ENCODE data around the gene RESP18.

RESP18 gene

DNA sequence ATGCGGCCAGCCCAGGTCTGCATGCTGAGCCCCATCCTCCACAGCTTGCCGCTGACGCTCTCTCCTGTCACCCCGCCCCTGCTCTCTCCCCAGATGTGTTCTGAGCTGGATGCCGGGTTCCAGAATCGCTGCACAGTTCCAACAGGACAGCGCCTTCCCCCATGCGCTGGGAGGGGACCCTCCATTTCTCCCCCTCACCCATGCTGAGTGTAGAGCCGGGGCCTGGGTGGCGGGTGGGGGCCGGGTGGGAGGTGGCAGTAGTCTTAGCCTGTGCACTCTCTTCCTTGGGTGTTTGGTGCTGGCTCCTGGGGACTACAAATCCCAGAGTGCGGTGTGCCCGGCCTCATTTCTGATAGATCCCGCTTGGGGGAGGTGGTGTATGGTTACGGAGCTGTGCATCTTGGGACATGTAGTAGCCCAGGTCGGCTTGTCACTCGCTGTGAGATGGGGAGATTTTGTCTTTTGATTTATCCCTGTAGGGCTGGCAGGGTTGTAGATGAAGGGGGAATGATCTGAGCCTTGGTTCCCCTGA is 46.6 kb downstream of the RESP18 start:
- Histone ChIP-seq H3K4me2 (peak overlapping the region; percentile 48 to 98 (median 82); a peak in 21 of 22 replicates), H3K27ac (no peak overlapping the region), H3K4me1 (peaks cover 40 to 77% (median 57%) of the 10 kb centered on the region in 10 experiments), H4K20me1 (peaks cover 17 to 54% (median 27%) of the 10 kb centered on the region in 11 experiments; a peak in 16 of 22 replicates), H3K9ac (peak overlapping the region in 7 of 11 experiments; percentile 2 to 64 (median 24); a peak in 4 of 22 replicates), H3K27me3 (no peaks in the 10 kb centered on the region), H3K9me3 (replicated peaks in 1 of 11) (no peaks in the 10 kb centered on the region), H3K4me3 (no peak overlapping the region), H3K36me3 (peaks cover 0 to 51% (median 0%) of the 10 kb centered on the region in 11 experiments; a peak in 7 of 22 replicates)
- TF ChIP-seq Cebpa-rat (IDR thresholded peaks at IDR 0.05), result no peak

- Histone ChIP-seq H3K4me3 (no peak overlapping the region), H4K20me1 (peaks cover 17 to 60% (median 28%) of the 10 kb centered on the region in 11 experiments; a peak in 16 of 22 replicates), H3K4me1 (peaks cover 46 to 83% (median 63%) of the 10 kb centered on the region in 10 experiments), H3K27me3 (no peaks in the 10 kb centered on the region), H3K9me3 (replicated peaks in 1 of 11) (no peaks in the 10 kb centered on the region), H3K27ac (no peak overlapping the region), H3K9ac (peak overlapping the region in 8 of 11 experiments; percentile 2 to 64 (median 28); a peak in 7 of 22 replicates), H3K4me2 (peak overlapping the region; percentile 48 to 98 (median 82)), H3K36me3 (peaks cover 0 to 57% (median 0%) of the 10 kb centered on the region in 11 experiments; a peak in 7 of 22 replicates)
- no peak for TF ChIP-seq Cebpa-rat (IDR thresholded peaks at IDR 0.05)
Observed at GRCh38 chr2:219285373-219285735, 47.2 kb downstream of the RESP18 start.

GRCh38 chr2:219284501-219285372 is 47.8 kb downstream of the RESP18 start:
- Histone ChIP-seq H3K4me3 (no peak overlapping the region; a peak in 1 of 20 replicates), H3K9ac (peak overlapping the region in 4 of 11 experiments; percentile 2 to 64 (median 24); a peak in 4 of 22 replicates), H3K4me2 (peak overlapping the region; percentile 48 to 98 (median 82)), H3K27me3 (no peaks in the 10 kb centered on the region), H4K20me1 (peaks cover 17 to 63% (median 28%) of the 10 kb centered on the region in 11 experiments; a peak in 16 of 22 replicates), H3K36me3 (peaks cover 0 to 58% (median 0%) of the 10 kb centered on the region in 11 experiments; a peak in 7 of 22 replicates), H3K4me1 (peaks cover 52 to 83% (median 69%) of the 10 kb centered on the region in 10 experiments), H3K9me3 (replicated peaks in 1 of 11) (no peaks in the 10 kb centered on the region), H3K27ac (no peak overlapping the region)
- no peak for TF ChIP-seq Cebpa-rat (IDR thresholded peaks at IDR 0.05)

DNA sequence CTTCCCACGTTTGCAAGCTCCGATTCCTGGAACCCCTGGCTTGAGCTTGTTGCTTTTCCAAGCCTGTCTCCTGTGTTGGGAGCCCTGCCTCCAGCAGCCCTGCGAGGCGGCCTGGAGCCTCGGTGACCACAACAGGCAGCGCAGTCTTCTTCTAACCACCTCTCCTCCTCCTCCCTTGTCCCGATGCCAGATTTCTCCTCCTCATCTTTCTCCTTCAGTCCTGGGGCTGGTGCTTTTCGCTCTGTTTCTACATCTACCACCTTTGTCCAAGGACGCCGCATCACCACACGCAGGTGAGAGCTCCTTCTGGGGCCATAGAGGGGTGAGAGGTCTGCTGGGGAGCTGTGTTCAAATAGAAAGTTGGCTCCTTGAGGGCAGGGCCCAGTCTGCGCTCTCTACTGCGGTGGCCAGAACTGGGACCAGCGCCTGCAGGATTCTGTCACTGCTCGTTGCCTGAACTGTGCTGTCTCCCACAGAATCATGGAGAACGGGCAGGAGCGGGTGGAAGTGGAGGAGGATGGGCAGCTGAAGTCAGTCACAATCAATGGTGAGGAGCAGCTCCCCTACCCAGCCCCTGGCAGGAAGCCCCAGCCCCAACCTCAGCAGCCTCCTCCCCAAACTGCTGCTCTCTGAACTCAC is 49.5 kb downstream of the RESP18 start:
- Histone ChIP-seq H3K9me3 (replicated peaks in 1 of 11) (no peaks in the 10 kb centered on the region), H3K36me3 (peaks cover 0 to 58% (median 0%) of the 10 kb centered on the region in 11 experiments; a peak in 7 of 22 replicates), H4K20me1 (peaks cover 17 to 63% (median 28%) of the 10 kb centered on the region in 11 experiments; a peak in 16 of 22 replicates), H3K27me3 (no peaks in the 10 kb centered on the region), H3K9ac (peak overlapping the region in 8 of 11 experiments; percentile 5 to 53 (median 46); a peak in 12 of 22 replicates), H3K4me1 (peaks cover 59 to 89% (median 82%) of the 10 kb centered on the region in 10 experiments), H3K4me3 (no peak overlapping the region), H3K4me2 (peak overlapping the region; percentile 82 to 98 (median 94)), H3K27ac (peak overlapping the region in 3 of 11 experiments; percentile 25 to 43 (median 28); a peak in 3 of 22 replicates)
- TF ChIP-seq Cebpa-rat (IDR thresholded peaks at IDR 0.05), result no peak

DNA sequence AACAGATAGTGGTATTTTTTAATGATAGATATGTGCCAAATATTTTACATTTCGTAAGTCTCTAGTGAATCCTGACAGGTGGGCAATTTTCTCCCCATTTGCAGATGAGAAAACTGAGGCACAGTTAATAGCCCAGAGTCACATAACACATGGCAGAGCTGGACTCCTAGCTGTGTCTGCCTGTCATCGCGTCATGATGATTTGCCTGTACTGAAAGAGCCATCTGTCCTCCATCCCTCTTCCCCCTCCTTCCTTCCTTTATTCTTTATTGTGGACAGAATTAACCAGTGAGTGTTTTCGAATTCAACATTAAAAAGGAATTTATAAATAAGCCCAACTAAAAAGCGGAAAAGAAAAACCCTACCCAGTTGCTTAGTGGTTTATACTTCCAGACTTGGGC is 50.2 kb downstream of the RESP18 start:
- peak overlapping the region in 2 of 11 experiments; percentile 28 to 43; a peak in 2 of 22 replicates for H3K27ac ChIP-seq
- peaks cover 0 to 58% (median 0%) of the 10 kb centered on the region in 11 experiments; a peak in 7 of 22 replicates for H3K36me3 ChIP-seq
- peaks cover 17 to 63% (median 28%) of the 10 kb centered on the region in 11 experiments; a peak in 16 of 22 replicates for H4K20me1 ChIP-seq
- peak overlapping the region in 7 of 11 experiments; percentile 18 to 53 (median 48); a peak in 10 of 22 replicates for H3K9ac ChIP-seq
- no peak for TF ChIP-seq Cebpa-rat (IDR thresholded peaks at IDR 0.05)
- H3K27me3 ChIP-seq, result no peaks in the 10 kb centered on the region
- H3K4me3 ChIP-seq, result no peak overlapping the region
- H3K4me1 ChIP-seq, result peaks cover 63 to 90% (median 89%) of the 10 kb centered on the region in 10 experiments
- H3K4me2 ChIP-seq, result peak overlapping the region; percentile 82 to 98 (median 94)
- no peaks in the 10 kb centered on the region for H3K9me3 ChIP-seq (replicated peaks in 1 of 11)

GRCh38 chr2:219281588-219281987 is 51.0 kb downstream of the RESP18 start:
- no peak overlapping the region for H3K4me3 ChIP-seq
- no peak for TF ChIP-seq Cebpa-rat (IDR thresholded peaks at IDR 0.05)
- peak overlapping the region; percentile 82 to 98 (median 94) for H3K4me2 ChIP-seq
- H3K27me3 ChIP-seq, result no peaks in the 10 kb centered on the region
- peak overlapping the region in 6 of 11 experiments; percentile 29 to 96 (median 80); a peak in 9 of 22 replicates for H3K9ac ChIP-seq
- peak overlapping the region in 2 of 11 experiments; percentile 18 to 40; a peak in 1 of 22 replicates for H3K27ac ChIP-seq
- peaks cover 17 to 59% (median 28%) of the 10 kb centered on the region in 11 experiments; a peak in 16 of 22 replicates for H4K20me1 ChIP-seq
- no peaks in the 10 kb centered on the region for H3K9me3 ChIP-seq (replicated peaks in 1 of 11)
- peaks cover 0 to 58% (median 0%) of the 10 kb centered on the region in 11 experiments; a peak in 7 of 22 replicates for H3K36me3 ChIP-seq
- peaks cover 63 to 89% (median 86%) of the 10 kb centered on the region in 10 experiments for H3K4me1 ChIP-seq

- Histone ChIP-seq H3K4me3 (peak overlapping the region in 4 of 10 experiments; percentile 65 to 76 (median 66); a peak in 4 of 20 replicates), H3K27ac (peak overlapping the region in 1 of 11 experiments; percentile 97; a peak in 1 of 22 replicates), H3K9ac (peak overlapping the region in 8 of 11 experiments; percentile 7 to 96 (median 82); a peak in 10 of 22 replicates), H3K9me3 (replicated peaks in 1 of 11) (no peaks in the 10 kb centered on the region), H4K20me1 (peaks cover 17 to 52% (median 28%) of the 10 kb centered on the region in 11 experiments; a peak in 16 of 22 replicates), H3K4me1 (peaks cover 62 to 80% (median 79%) of the 10 kb centered on the region in 10 experiments), H3K4me2 (peak overlapping the region; percentile 82 to 98 (median 94)), H3K36me3 (peaks cover 0 to 52% (median 0%) of the 10 kb centered on the region in 11 experiments; a peak in 6 of 22 replicates), H3K27me3 (no peaks in the 10 kb centered on the region)
- no peak for TF ChIP-seq Cebpa-rat (IDR thresholded peaks at IDR 0.05)
Observed at GRCh38 chr2:219280651-219281050, 51.9 kb downstream of the RESP18 start.
